Small intestine (tissue), 7 donors: ENCODE results near the gene PEAK3. TPM values are rescaled to one million over a fixed set of nuclear protein-coding genes. Genes with fewer than 3 reads are reported as not detected.

Source experiments
- DNase-seq, 2 donors: peaks; one replicate each; pipeline versions ENCODE4 v3.0.0 to v3.0.0-alpha.2; 2013
- FAIRE-seq: peaks from 2 replicates; lab custom pipeline; 2012; peaks lifted over from hg19 to GRCh38; lab: Jason Lieb, UNC
- H3K27ac ChIP-seq, 3 donors: one replicate each; pipeline ENCODE4 v1.5.1; 2013; ENCODE audit warnings: low read length in 2 of 3, mild to moderate bottlenecking in 2 of 3, control low read depth in 1 of 3, inconsistent platforms in 1 of 3, low read depth in 1 of 3, moderate library complexity in 1 of 3
- H3K27me3 ChIP-seq, 3 donors: one replicate each; pipeline ENCODE4 v1.6.1; 2013; ENCODE audit warnings: low read length in 3 of 3, inconsistent platforms in 1 of 3; ENCODE audit not compliant: control insufficient read depth in 3 of 3, insufficient read depth in 3 of 3
- H3K36me3 ChIP-seq, 3 donors: one replicate each; pipeline ENCODE4 v1.6.1; 2013; ENCODE audit warnings: low read length in 3 of 3, inconsistent platforms in 1 of 3, low read depth in 1 of 3, mild to moderate bottlenecking in 1 of 3, moderate library complexity in 1 of 3; ENCODE audit not compliant: control insufficient read depth in 3 of 3, insufficient read depth in 2 of 3
- H3K4me1 ChIP-seq, 3 donors: one replicate each; pipeline ENCODE4 v1.6.1; 2013; ENCODE audit warnings: low read length in 2 of 3, inconsistent platforms in 1 of 3, low read depth in 1 of 3, mild to moderate bottlenecking in 1 of 3, moderate library complexity in 1 of 3; ENCODE audit not compliant: control insufficient read depth in 3 of 3, insufficient read depth in 2 of 3
- H3K4me3 ChIP-seq, 3 donors: one replicate each; pipeline ENCODE4 v1.5.1; 2013; ENCODE audit warnings: low read length in 3 of 3, control low read depth in 1 of 3, inconsistent platforms in 1 of 3, low read depth in 1 of 3, mild to moderate bottlenecking in 1 of 3, moderate library complexity in 1 of 3
- H3K9me3 ChIP-seq, 2 donors: one replicate each; pipeline ENCODE4 v1.6.1; 2013; ENCODE audit warnings: low read depth in 1 of 2, low read length in 1 of 2; ENCODE audit not compliant: control insufficient read depth in 2 of 2, insufficient read depth in 1 of 2
- WGBS, 3 donors: extraction: QIAGEN DNeasy Blood & Tissue Kit; methylation state at CpG; one replicate each; pipeline ENCODE4 v1.1.7; 2013; 5-methylcytosine and 5-hydroxymethylcytosine counted together
- polyA plus RNA-seq, 4 donors: library from polyadenylated mRNA; stranded (reverse) in 3 of 4; unstranded in 1 of 4; fragments of 200-250 nt in 3 of 4; fragments of 120-200 nt in 1 of 4; gene quantifications; one replicate each; pipeline versions ENCODE4 v1.2.1 to v1.2.3, GENCODE V29; 2013
- donor health status: healthy with polysubstance abuse.
- donor health status: control.
- donor health status: control.
- donor health status: Bipolar disorder and iron deficiency.
- donor health status: healthy.

Gene PEAK3
- polyA plus RNA-seq, 4 donors: 0.25 to 0.54 (median 0.46) TPM; not detected in 1

DNA sequence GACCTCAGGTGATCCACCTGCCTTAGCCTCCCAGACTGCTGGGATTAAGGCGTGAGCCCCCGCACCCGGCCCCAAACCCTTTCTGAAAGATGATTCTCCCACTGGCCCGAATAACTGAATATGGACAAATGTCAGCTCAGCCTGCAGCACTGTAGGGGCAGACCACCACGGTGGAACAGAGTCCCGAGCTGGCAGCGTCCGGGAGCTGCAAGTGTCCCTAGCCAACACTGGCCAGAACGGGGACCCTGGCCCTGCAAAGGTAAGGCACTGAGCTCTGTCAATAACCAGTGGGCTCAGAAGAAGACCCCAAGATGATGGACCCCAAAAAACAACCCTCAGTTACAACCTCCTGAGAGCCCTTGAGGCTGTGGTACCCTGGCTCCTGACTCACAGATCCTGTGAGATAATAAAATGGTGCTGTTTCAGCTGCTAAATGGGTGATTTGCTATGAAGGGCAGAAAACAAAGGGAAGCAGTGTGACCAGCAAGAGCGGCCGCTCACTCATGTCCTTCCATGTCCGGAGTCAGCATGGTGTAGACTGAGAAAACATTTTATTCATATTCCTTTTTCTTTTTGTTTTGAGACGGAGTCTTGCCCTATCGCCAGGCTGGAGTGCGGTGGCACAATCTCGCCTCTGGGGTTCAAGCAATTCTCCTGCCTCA is 44.9 kb upstream of the PEAK3 start:
- FAIRE-seq (no peak), DNase-seq (no peak)
- H3K4me1 ChIP-seq: peaks cover 2 to 35% (median 5%) of the 10 kb centered on the region in 3 donors
- peak overlapping the region in 1 of 3 donors; percentile 86 for H3K4me3 ChIP-seq
- H3K36me3 ChIP-seq: peaks cover 3 to 63% (median 11%) of the 10 kb centered on the region in 3 donors
- 86 to 89% (median 86%) methylated on average over 16 of the region's 16 CpGs for WGBS, 3 donors
- H3K27ac ChIP-seq: peak overlapping the region in 1 of 3 donors; percentile 97
- no peaks in the 10 kb centered on the region for H3K27me3 ChIP-seq
- no peaks in the 10 kb centered on the region for H3K9me3 ChIP-seq

DNA sequence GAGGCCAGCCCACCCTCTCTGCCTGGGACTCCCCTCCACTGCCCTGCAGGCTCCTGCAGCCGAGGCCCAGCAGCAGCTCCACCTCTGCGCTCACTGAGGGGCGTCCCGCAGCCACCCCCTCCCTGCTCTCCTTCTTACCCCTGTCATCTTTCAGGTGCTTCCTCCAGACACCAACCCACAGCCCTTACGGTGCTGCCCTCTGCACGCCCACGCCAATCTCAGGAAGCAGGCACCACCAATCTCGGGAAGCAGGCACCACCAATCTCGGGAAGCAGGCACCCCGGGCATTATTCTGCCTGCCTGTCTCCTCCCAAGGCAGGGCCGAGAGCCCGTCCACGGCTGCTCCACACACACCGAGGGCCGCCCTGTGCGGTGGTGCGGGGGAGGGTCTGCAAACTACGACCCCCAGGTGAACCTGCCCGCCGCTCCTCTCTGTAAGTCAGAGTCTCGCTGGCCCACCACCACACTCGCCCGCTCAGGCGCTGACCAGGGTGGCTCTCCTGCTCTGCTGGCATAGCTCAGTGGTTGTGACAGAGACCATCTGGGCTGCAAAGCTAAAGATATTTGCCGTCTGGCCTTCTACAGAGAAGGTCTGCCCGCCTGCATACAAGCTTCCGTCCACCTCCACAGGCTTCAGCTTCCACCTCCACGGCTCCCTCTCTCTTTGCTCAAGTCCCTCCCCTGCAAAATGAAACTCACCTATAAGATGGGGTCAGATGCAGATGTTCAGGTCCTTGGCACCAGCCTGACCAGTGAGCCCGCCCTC is 43.5 kb upstream of the PEAK3 start:
- Histone ChIP-seq H3K4me3 (no peak overlapping the region), H3K4me1 (peaks cover 0 to 24% (median 5%) of the 10 kb centered on the region in 3 donors), H3K27me3 (no peaks in the 10 kb centered on the region), H3K36me3 (peaks cover 3 to 67% (median 13%) of the 10 kb centered on the region in 3 donors), H3K9me3 (no peaks in the 10 kb centered on the region), H3K27ac (no peak overlapping the region)
- no peak for FAIRE-seq
- DNase-seq: no peak
- 71 to 80% (median 74%) methylated on average over 29 of the region's 29 CpGs for WGBS, 3 donors

DNA sequence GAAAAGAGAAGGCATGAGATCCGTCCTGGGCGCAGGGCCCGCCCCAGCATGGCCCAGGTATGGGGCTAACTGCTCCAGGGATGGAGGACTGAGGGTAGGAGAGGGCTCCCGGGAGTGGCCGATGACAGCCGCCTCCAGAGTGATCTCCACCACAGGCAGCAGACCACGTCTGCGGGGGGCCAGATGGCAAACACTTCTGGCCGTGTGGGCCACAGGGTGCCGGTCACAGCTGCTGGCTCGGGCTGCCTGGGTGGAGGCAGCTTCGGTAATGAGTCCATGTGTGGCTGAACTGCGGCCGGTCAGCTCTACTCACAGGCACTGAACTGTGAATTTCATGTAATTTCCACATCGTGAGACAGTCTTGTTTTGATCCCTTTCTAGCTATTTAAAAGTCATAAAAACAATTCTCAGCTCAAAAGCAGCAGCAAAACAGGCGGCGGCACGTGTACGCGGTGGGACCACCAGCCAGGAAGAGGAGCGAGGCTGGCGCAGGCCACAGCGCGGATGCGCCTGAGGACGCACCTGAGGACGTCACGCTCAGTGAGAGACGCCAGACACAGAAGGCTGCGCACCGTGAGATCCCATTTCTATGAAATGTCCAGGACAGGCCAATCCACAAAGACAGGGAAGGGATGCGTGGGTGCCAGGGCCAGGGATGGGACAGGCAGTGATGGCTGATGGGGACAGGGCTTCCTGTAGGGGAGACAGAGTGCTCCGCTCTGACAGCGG is 42.4 kb upstream of the PEAK3 start:
- DNase-seq (no peak), FAIRE-seq (no peak)
- Histone ChIP-seq H3K27ac (no peak overlapping the region), H3K4me3 (no peak overlapping the region), H3K27me3 (no peaks in the 10 kb centered on the region), H3K4me1 (peaks cover 0 to 13% (median 2%) of the 10 kb centered on the region in 3 donors), H3K9me3 (no peaks in the 10 kb centered on the region), H3K36me3 (peaks cover 3 to 73% (median 13%) of the 10 kb centered on the region in 3 donors)
- WGBS, 3 donors: 85 to 89% (median 88%) methylated on average over 29 to 34 of the region's 34 CpGs

DNA sequence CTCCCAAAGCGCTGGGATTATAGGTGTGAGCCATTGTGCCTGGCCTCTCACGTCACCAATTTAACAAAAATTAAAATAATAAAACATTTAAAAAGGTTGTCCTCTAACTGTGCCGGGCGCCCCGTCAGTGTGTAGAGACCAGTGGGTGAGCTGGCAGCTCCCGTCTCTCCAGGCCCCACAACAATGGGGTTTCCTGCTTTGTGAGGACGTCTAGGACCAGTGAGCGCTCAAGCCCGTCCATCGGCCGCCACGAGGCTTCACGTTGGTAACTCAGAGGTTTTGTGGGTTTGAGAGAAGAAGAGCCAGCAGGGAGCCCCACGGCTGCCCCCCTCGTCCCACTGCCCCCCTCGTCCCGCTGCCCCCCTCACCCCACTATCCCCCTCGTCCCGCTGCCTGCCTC is 41.7 kb upstream of the PEAK3 start:
- WGBS, 3 donors: 87 to 95% (median 92%) methylated on average over 19 of the region's 19 CpGs
- DNase-seq (no peak), FAIRE-seq (no peak)
- peaks cover 0 to 10% (median 0%) of the 10 kb centered on the region in 3 donors for H3K4me1 ChIP-seq
- peaks cover 3 to 72% (median 13%) of the 10 kb centered on the region in 3 donors for H3K36me3 ChIP-seq
- H3K27me3 ChIP-seq: no peaks in the 10 kb centered on the region
- H3K4me3 ChIP-seq: no peak overlapping the region
- H3K27ac ChIP-seq: no peak overlapping the region
- no peaks in the 10 kb centered on the region for H3K9me3 ChIP-seq

DNA sequence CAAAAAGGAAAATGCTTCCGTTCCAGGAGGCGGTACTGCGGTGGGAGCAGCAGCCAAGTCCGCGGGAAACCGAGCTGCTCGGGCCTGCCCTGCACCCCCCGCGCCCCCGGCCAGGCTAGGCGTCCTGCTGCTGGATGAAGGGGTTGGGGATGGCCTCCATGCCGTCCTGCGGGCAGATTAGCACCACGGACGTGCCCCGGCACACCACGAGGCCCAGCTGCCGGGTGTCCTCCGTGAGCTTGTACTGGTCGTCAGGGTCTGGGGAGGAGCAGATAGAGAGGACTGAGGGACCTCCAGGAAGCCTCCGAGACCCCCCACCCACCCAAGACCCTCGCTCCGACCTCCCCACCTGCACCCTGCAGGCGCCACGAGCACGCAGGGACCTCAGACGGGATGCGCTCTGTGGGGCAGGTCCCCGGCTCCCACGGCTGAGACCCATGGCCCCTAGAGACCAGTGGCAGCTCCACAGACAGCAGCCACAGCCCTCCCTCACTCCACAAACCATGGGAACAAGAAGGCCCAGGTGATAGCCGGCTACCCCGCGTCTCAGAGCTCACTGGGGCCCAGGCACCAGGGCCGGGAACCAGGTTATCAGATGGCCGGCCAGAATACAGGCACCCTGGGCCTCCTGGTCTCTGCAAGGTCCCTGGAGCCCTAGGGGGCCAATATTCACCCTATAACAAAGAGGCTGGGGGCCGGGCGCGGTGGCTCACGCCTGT is 39.7 kb upstream of the PEAK3 start:
- WGBS, 3 donors: 89 to 91% (median 90%) methylated on average over 36 to 39 of the region's 39 CpGs
- Histone ChIP-seq H3K27ac (no peak overlapping the region), H3K9me3 (no peaks in the 10 kb centered on the region), H3K27me3 (no peaks in the 10 kb centered on the region), H3K36me3 (peaks cover 3 to 66% (median 13%) of the 10 kb centered on the region in 3 donors), H3K4me1 (peaks cover 0 to 1% (median 0%) of the 10 kb centered on the region in 3 donors), H3K4me3 (no peak overlapping the region)
- no peak for FAIRE-seq
- no peak for DNase-seq

DNA sequence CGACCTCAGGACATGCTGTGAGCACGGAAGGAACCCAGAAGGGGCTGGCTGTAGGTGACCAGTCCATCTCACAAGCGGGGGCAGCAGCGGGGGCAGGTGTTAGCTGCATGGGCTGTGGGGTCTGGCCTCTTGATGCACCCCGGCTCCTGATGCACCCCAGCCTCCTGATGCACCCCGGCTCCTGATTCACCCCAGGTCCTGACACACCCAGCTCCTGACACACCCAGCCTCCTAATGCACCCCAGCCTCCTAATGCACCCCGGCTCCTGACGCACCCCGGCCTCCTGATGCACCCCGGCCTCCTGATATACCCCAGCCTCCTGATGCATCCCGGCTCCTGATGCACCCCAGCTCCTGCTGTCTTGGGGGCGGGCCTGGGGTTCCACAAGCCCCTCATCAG is 39.0 kb upstream of the PEAK3 start:
- Histone ChIP-seq H3K36me3 (peaks cover 2 to 59% (median 13%) of the 10 kb centered on the region in 3 donors), H3K9me3 (no peaks in the 10 kb centered on the region), H3K4me1 (no peaks in the 10 kb centered on the region), H3K4me3 (no peak overlapping the region), H3K27me3 (no peaks in the 10 kb centered on the region), H3K27ac (no peak overlapping the region)
- no peak for DNase-seq
- no peak for FAIRE-seq
- WGBS, 3 donors: 73 to 85% (median 76%) methylated on average over 11 to 12 of the region's 12 CpGs

DNA sequence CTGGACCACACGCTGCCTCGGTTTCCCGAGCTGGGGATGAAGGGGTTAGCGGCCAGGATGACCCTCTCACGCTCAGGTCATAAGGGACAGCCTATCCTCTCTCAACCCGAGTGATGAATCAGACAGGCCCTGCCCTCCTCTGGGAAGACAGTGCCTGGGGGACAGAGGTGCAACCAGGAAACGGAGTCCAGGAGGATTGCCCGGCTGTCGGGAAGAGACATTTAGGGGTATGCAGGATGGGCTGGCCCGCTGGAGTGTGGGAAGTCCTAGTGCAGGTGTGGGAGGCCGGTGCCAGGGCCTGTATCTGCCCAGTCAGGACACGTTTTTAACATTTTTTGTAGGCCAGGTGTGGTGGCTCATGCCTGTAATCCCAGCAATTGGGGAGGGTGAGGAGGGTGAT is 38.1 kb upstream of the PEAK3 start:
- no peak overlapping the region for H3K27ac ChIP-seq
- no peaks in the 10 kb centered on the region for H3K27me3 ChIP-seq
- H3K4me1 ChIP-seq: no peaks in the 10 kb centered on the region
- H3K4me3 ChIP-seq: no peak overlapping the region
- peaks cover 0 to 9% of the 10 kb centered on the region in 2 donors for H3K9me3 ChIP-seq
- 73 to 78% (median 78%) methylated on average over 12 of the region's 12 CpGs for WGBS, 3 donors
- FAIRE-seq (no peak), DNase-seq (no peak)
- H3K36me3 ChIP-seq: peaks cover 0 to 50% (median 13%) of the 10 kb centered on the region in 3 donors
